ENCODE results near the gene CDHR2.

GRCh38 chr5:176536902-176537553 lies 12.1 kb upstream of the CDHR2 start, which contains the start of gene RNF44:
- TF ChIP-seq CTCF (IDR thresholded peaks at IDR 0.05), result no peak
- TF ChIP-seq ZNF532 (CRISPR knock-in tag; IDR thresholded peaks at IDR 0.05; ENCODE audit: borderline replicate concordance), result no peak
- no peak for TF ChIP-seq IRF1 (CRISPR knock-in tag; IDR thresholded peaks at IDR 0.05)
- TF ChIP-seq HMGXB4 (CRISPR knock-in tag; IDR thresholded peaks at IDR 0.05), result no peak
- TF ChIP-seq TCF7 (CRISPR knock-in tag; IDR thresholded peaks at IDR 0.05; ENCODE audit: low read depth), result no peak
- TF ChIP-seq ESRRA (CRISPR knock-in tag; IDR thresholded peaks at IDR 0.05; ENCODE audit: borderline replicate concordance), result no peak
- TF ChIP-seq ZMAT4 (CRISPR knock-in tag; IDR thresholded peaks at IDR 0.05), result no peak
- TF ChIP-seq NR1H2 (CRISPR knock-in tag; IDR thresholded peaks at IDR 0.05), result no peak
- no peak for TF ChIP-seq ZNF121 (CRISPR knock-in tag; IDR thresholded peaks at IDR 0.05)
